GM21825 (cell line): ENCODE data around the gene TMEM170A.
"Not testable (repeated sequence)": the region's sequence is repeated elsewhere in the genome, so short reads cannot be mapped to it uniquely, and the experiment has no call there.

Experiments used
- ATAC-seq: cut with Tn5 transposase; IDR thresholded peaks from one replicate; pipeline ENCODE4 v1.9.1; 2021; ENCODE audit warnings: mild to moderate bottlenecking, moderate library complexity; ENCODE audit not compliant: unreplicated experiment

Gene TMEM170A

DNA sequence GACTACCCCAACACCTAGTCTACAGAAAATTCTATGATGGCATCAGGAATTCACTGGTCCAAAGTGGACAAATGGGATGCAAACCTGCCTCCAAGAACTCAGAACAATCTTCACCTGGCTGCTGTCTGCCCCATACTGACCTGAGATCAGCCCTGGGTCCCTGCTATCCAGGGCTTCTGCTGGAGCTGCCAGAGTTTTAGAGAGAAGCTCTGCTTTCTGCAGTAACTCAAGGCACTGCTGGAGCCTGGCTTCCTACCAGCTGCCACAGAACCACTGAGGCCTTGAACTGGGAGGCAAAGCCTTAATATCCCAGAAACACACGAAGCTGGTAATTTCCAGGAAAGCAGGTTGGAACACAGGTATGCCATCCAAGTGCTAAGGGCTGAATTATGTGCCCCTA lies 7.5 kb downstream of the TMEM170A start:
- ATAC-seq, result no peak

GRCh38 chr16:75456486-75456885 lies 8.0 kb downstream of the TMEM170A start:
- not testable (repeated sequence) for ATAC-seq

- ATAC-seq, result no peak
Observed at GRCh38 chr16:75455677-75456076, 8.8 kb downstream of the TMEM170A start.

GRCh38 chr16:75452464-75453190 lies 11.9 kb downstream of the TMEM170A start:
- no peak for ATAC-seq

GRCh38 chr16:75446416-75446815 lies 18.1 kb downstream of the TMEM170A start:
- no peak for ATAC-seq

- no peak for ATAC-seq
Observed at GRCh38 chr16:75445298-75445697, 19.2 kb downstream of the TMEM170A start.

DNA sequence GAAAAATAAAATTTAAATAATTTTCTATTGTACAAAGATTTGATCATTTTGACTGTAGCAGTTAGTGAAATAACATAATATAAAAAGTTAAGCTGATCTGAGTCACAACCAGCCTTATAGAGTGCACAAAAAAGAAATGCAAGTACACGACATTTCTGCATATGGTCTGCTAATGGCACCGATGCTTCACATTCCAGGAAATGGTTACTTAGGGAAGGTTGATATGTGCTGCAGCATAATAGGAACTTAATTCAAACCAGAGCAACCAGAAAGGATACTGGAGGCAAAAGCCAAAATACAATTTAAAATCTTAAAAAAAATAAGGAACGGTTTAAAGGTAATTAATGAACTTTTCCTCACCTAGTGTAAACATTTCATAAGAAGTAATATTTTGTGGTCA lies 21.2 kb downstream of the TMEM170A start:
- no peak for ATAC-seq

DNA sequence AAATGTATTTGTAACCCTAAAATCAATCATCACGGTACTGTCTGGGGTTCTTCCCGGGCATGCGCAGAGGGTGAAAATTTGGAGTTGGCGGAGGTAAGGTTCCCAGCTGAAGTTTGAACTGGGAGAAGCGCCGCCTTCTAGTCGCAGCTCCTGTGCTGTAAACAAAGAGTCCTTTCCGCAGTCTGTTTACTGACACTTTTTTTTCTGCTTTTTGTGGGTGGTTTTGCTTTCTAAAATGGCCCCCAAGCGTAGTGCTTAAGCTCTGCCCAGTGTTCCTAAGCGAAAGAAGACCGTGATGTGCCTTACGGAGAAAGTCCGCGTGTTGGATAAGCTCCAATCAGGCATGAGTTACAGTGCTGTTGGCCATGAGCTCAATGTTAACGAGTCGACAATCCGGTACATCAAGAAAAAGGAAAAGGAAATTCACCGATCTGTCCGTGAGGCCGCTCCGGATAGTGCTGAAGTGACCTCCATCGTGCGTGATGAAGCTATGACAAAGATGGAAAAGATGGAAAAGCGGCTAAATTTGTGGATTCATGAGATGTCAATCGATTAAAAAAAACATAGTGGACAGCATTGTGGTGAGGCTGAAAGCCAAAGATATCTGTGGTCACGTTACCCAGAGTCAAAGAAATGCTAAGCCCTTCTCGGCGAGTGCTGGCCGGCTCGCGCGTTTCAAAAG lies 30.6 kb downstream of the TMEM170A start:
- peak; percentile 60 for ATAC-seq

DNA sequence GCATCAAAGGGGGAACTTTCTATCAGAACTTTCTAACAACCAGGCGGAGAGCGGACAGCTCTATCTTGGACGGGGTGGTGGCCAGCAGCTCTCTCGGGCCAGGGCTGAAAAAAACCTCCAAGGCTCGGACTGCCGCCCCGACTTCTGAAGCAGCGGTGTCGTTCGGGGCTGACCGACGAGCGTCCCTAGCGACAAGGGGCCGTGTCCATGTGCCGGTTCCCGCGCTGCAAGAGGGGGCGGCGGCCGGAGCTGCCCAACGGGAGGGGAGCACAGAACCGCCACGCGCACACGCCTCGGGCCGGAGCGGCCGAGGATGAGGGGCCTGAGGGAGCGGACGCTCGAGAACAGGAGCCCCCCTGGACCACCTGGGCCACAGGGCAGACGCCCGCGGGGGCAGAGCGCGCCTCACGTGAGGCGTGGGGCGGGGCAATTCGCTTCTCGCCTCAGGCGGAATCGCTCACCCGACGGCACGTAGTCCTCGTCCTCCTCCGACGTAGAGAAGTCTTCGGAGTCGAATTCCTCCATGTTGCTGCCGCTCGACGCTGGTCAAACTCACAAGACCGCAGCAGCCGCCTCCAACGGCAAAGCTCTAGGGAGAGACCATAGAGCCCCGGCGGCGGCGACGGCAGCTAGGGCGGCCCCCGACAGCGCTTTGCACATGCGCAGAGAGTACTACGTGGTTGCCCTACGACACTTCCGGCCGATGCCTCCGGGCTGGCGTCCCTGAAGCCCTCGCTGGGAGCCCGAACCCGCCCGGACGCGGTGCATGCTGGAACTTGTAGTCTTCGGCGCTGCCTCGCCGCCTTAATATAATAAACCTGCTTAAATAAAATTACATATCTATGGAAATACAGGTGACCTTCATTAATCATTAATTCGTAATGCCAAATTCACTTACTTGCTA lies 31.4 kb downstream of the TMEM170A start, which contains the start of gene CFDP1:
TSS of gene CFDP1 (minus strand) at position 676 of the 904 bp plus-strand sequence. CDS start at position 525, 151 bp downstream.
- ATAC-seq, result peak; percentile 93

DNA sequence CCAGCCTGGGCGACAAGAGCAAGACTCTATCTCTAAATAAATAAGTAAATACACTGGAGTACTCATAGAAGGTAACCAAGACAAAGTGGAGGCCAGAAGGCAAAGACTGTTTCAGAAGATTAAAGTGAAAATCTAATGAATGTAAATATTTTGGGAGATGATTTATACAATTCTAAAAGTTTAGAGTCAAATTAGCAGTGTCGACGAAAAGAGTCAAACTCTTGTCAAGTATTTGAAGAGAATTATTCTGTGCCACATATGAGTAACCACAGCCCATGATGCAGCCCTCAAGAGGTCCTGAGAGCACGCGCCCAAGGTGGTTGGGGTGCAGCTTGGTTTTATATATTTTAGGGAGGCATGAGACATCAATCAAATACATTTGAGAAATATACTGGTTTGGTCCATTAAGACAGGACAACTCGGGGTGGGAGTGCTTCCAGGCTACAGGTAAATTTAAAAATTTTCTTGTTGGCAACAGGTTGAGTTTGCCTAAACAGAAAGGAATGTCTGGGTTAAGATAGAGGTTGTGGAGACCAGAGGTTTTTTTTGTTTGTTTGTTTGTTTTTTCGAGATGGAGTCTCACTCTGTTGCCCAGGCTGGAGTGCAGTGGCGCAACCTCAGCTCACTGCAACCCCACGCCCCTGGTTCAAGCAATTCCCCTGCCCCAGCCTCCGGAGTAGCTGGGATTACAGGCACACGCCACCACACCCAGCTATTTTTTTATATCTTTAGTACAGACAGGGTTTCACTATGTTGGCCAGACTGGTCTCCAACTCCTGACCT lies 34.7 kb downstream of the TMEM170A start:
- no peak for ATAC-seq

DNA sequence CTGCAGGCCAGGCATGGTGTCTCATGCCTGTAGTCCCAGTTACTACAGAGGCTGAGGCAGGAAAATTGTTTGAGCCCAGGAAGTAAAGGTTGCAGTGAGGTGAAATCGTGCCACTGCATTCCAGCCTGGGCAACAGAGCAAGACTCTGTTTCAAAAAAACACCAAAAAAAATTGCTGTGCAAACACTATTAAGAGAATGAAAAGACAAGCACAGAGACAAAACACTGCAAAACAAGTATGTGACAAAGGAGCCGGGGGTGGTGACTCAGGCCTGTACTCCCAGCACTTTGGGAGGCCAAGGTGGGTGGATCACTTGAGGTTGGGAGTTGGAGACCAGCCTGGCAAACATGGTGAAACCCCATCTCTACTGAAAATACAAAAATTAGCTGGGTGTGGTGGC lies 38.0 kb downstream of the TMEM170A start:
- ATAC-seq, result not testable (repeated sequence)

- ATAC-seq, result not testable (repeated sequence)
Observed at GRCh38 chr16:75424105-75424762, 40.3 kb downstream of the TMEM170A start.

GRCh38 chr16:75423723-75424104 lies 40.8 kb downstream of the TMEM170A start:
- ATAC-seq, result no peak

DNA sequence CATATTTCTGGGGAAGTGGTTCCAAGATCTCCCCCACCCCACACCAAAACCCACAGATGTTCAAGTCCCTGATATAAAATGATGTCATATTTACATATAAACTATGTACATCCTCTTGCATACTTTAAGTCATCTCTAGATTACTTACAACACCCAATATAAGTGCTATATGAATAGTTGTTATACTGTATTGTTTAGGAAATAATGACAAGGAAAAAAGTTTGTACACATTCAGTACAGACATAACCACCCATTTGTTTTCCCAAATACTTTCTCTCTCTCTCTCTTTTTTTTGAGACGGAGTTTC lies 42.7 kb downstream of the TMEM170A start:
- ATAC-seq, result no peak

- ATAC-seq, result peak; percentile 91
Observed at GRCh38 chr16:75420987-75421819, 43.3 kb downstream of the TMEM170A start.

GRCh38 chr16:75416904-75417565 lies 47.5 kb downstream of the TMEM170A start:
- no peak for ATAC-seq

GRCh38 chr16:75415169-75415905 lies 49.2 kb downstream of the TMEM170A start:
- no peak for ATAC-seq

DNA sequence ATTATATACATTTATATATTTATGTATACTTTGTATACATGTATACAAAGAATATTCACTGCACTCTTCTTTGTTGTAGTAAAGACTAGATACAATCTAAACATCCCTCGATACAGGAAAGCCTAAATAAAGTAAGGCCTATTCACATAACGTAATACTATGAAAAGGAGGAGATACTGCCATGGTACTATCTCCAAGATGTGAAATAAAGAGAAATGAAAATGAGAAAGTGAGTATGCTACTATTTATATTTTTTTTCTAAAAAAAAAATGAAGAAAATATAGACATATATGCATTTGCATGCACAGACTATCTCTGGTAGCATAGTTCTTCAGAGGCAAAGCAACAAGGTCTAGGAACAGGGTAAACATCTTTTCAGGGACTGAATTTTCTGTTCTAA lies 50.5 kb downstream of the TMEM170A start:
- ATAC-seq, result no peak
